Tibial artery (tissue), 4 donors: ENCODE data around the gene CPA3.

ENCODE experiments used
- DNase-seq, 2 donors: peaks; one replicate each; pipeline ENCODE4 v3.0.0-alpha.2; 2019
- H3K27ac ChIP-seq, 2 donors: fragments of 200-600 bp; sonication (generic) in 1 of 2; 1 replicate in 1 of 2; 2 replicates in 1 of 2; pipeline ENCODE4 v1.5.1; 2018 to 2019; ENCODE audit warnings: mild to moderate bottlenecking in 1 of 2
- H3K27me3 ChIP-seq, 2 donors: fragments of 200-600 bp; sonication (generic) in 1 of 2; one replicate each; pipeline versions ENCODE4 v1.5.1 to v1.6.0; 2016 to 2019
- H3K36me3 ChIP-seq, 3 donors: fragments of 200-600 bp; sonication (generic) in 2 of 3; one replicate each; pipeline ENCODE4 v1.5.1; 2016 to 2019; ENCODE audit warnings: mild to moderate bottlenecking in 2 of 3
- H3K4me1 ChIP-seq, 4 donors: fragments of 200-600 bp; sonication (generic) in 2 of 4; 1 replicate in 3 of 4; 2 replicates in 1 of 4; pipeline ENCODE4 v1.5.1; 2016 to 2019
- H3K4me3 ChIP-seq, 2 donors: fragments of 200-600 bp; sonication (generic) in 1 of 2; 1 replicate in 1 of 2; 2 replicates in 1 of 2; pipeline ENCODE4 v1.5.1; 2018 to 2019; ENCODE audit warnings: mild to moderate bottlenecking in 2 of 2
- H3K9me3 ChIP-seq, 3 donors: fragments of 200-600 bp; sonication (generic) in 1 of 3; one replicate each; pipeline ENCODE4 v1.5.1; 2016 to 2019
- CTCF ChIP-seq, 2 experiments: fragments of 200-600 bp in 1 of 2; fragments of 450-650 bp in 1 of 2; IDR thresholded peaks; one replicate each; pipeline ENCODE4 v1.5.1; 2017 to 2019; ENCODE audit warnings: antibody characterized with exemption in 2 of 2, mild to moderate bottlenecking in 1 of 2, moderate library complexity in 1 of 2
- intact Hi-C: fragments of 100-400 bp; cut with DNase I; formaldehyde crosslinking; loops from one replicate; pipeline ENCODE4 v1.15.0; 2023; ENCODE audit warnings: low total_unique reads

Gene CPA3, protein sequence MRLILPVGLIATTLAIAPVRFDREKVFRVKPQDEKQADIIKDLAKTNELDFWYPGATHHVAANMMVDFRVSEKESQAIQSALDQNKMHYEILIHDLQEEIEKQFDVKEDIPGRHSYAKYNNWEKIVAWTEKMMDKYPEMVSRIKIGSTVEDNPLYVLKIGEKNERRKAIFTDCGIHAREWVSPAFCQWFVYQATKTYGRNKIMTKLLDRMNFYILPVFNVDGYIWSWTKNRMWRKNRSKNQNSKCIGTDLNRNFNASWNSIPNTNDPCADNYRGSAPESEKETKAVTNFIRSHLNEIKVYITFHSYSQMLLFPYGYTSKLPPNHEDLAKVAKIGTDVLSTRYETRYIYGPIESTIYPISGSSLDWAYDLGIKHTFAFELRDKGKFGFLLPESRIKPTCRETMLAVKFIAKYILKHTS

DNA sequence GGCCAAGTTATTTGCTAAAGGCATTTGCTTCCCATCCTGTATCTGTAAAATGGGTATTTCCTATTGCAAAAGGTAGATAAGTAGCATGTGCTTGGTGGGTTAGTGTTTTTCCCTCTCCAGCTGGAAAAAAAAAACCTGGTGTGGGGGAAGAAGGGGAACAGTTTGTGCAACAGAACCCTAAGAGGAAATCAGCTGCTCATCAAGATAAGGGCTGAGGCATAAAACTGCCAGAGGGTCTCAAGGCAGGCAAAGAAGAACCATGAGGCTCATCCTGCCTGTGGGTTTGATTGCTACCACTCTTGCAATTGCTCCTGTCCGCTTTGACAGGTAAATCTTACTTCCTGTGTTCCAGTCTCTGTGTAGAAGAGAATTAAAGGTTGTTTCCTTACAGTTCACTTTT lies at the start of gene CPA3:
TSS of gene CPA3 (plus strand) at position 248 of the 400 bp plus-strand sequence. CDS start at position 260, 12 bp downstream.
- H3K4me1 ChIP-seq = no peaks in the 10 kb centered on the region
- no peaks in the 10 kb centered on the region for H3K9me3 ChIP-seq
- H3K27ac ChIP-seq = no peak within 1 kb of the TSS
- intact Hi-C loops = no loop called here
- TF ChIP-seq CTCF (IDR thresholded peaks at IDR 0.05) = no peak
- no peak within 1 kb of the TSS for H3K4me3 ChIP-seq
- H3K27me3 ChIP-seq = no peaks in the 10 kb centered on the region
- no peaks in the 10 kb centered on the region for H3K36me3 ChIP-seq
- DNase-seq = no peak

DNA sequence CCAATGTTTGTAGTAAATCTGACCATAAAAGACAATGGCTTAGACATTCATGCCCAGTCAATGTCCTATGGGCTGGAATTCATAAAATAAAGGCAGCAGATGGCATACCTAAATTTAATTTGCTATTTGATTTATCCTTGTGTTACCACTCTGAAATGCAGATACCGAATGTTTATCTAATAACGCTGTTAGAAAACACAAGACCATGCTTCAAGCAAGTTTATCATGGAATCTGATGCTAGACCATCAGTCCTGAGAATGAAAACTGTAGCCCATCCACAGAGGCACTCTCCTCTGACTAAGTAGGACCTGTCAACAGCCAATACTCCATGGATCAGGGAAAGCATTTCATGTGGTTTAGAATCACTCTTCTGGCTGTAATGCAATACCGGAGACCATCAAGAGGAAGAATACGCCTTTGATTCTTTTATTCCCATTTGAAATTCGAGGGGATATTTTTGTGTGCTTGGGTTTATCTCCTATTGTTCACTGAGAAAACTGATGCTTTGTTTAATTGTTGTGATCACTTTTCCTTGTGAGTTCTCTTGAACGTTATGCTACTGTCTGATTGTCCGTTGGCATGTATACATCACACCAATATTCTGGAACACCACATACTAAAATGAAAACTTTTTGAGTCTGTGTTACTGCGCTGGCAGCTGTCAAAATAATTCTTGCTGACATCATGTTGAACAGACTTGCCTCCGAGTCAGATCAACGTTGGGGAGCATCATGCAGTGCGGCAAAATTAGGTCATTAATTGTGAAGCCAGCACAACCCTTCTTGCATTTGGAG lies 49.6 kb upstream of the CPA3 start:
- Histone ChIP-seq H3K4me1 (no peaks in the 10 kb centered on the region), H3K27ac (no peak overlapping the region), H3K27me3 (peaks cover 0 to 3% of the 10 kb centered on the region in 2 donors), H3K9me3 (no peaks in the 10 kb centered on the region), H3K4me3 (no peak overlapping the region), H3K36me3 (no peaks in the 10 kb centered on the region)
- no peak for DNase-seq
- intact Hi-C loops = no loop called here
- no peak for TF ChIP-seq CTCF (IDR thresholded peaks at IDR 0.05)

GRCh38 chr3:148816427-148816826 lies 48.7 kb upstream of the CPA3 start:
- no peak overlapping the region for H3K27ac ChIP-seq
- intact Hi-C loops = no loop called here
- no peaks in the 10 kb centered on the region for H3K4me1 ChIP-seq
- H3K4me3 ChIP-seq = no peak overlapping the region
- H3K36me3 ChIP-seq = no peaks in the 10 kb centered on the region
- no peak for DNase-seq
- no peak for TF ChIP-seq CTCF (IDR thresholded peaks at IDR 0.05)
- peaks cover 0 to 3% of the 10 kb centered on the region in 2 donors for H3K27me3 ChIP-seq
- no peaks in the 10 kb centered on the region for H3K9me3 ChIP-seq

DNA sequence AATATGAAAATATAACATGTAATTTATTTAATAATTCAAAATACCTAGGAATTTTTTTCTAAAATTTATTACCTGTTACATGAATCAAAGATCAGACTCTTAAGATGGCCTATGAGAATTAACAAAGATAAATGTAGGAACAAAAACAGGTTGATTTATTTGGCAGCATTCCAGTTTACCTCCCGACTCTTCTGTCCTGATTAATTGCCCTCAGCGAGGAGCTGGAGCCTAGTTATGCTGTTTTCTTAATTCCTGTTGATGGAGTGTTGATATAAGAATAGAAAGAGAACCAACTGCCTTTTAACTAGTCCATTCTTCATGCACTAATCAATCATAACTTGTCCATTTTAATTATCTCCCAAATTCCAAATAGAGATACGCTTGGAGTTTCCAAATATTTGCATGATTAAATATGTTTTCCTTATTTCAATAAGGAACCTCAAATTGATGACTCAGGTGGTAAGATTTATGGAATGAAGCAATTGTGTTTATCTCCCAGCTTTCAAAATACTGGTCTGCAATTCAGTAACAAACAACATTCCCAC lies 48.0 kb upstream of the CPA3 start:
- DNase-seq = no peak
- no peak overlapping the region for H3K4me3 ChIP-seq
- intact Hi-C loops = no loop called here
- no peak for TF ChIP-seq CTCF (IDR thresholded peaks at IDR 0.05)
- H3K27ac ChIP-seq = no peak overlapping the region
- no peaks in the 10 kb centered on the region for H3K36me3 ChIP-seq
- no peaks in the 10 kb centered on the region for H3K9me3 ChIP-seq
- H3K4me1 ChIP-seq = no peaks in the 10 kb centered on the region
- H3K27me3 ChIP-seq = peaks cover 0 to 3% of the 10 kb centered on the region in 2 donors

GRCh38 chr3:148820361-148821245 lies 44.5 kb upstream of the CPA3 start:
- H3K9me3 ChIP-seq = peaks cover 0 to 4% (median 0%) of the 10 kb centered on the region in 3 donors
- H3K36me3 ChIP-seq = no peaks in the 10 kb centered on the region
- intact Hi-C loops = no loop called here
- H3K4me3 ChIP-seq = no peak overlapping the region
- H3K4me1 ChIP-seq = no peaks in the 10 kb centered on the region
- no peak for DNase-seq
- H3K27me3 ChIP-seq = no peaks in the 10 kb centered on the region
- no peak overlapping the region for H3K27ac ChIP-seq
- no peak for TF ChIP-seq CTCF (IDR thresholded peaks at IDR 0.05)
